SK-N-MC (cell line): ENCODE measurements around the gene CBX5.

Experiments used
- EZH2 ChIP-seq: fragments of 200-600 bp; sonication (generic); IDR thresholded peaks from one replicate; pipeline ENCODE4 v1.6.1; 2017; ENCODE audit warnings: antibody characterized with exemption
- POLR2AphosphoS5 ChIP-seq: IDR thresholded peaks from 2 replicates; pipeline ENCODE4 v1.6.1; 2012; ENCODE audit warnings: mild to moderate bottlenecking, low read depth, low read length, borderline replicate concordance

GRCh38 chr12:54201001-54201794, 78.7 kb downstream of the CBX5 start:
- TF ChIP-seq EZH2 (no peak), POLR2AphosphoS5 (no peak)
